HG03025 (cell line): ENCODE data around the gene TRIM8.

Source experiments
- ATAC-seq: cut with Tn5 transposase; IDR thresholded peaks from one replicate; pipeline ENCODE4 v1.9.1; 2021; ENCODE audit warnings: mild to moderate bottlenecking, moderate library complexity; ENCODE audit not compliant: unreplicated experiment, low FRiP score

The TRIM8 gene

GRCh38 chr10:102648269-102648888 is 4.1 kb downstream of the TRIM8 start:
- ATAC-seq, result no peak

DNA sequence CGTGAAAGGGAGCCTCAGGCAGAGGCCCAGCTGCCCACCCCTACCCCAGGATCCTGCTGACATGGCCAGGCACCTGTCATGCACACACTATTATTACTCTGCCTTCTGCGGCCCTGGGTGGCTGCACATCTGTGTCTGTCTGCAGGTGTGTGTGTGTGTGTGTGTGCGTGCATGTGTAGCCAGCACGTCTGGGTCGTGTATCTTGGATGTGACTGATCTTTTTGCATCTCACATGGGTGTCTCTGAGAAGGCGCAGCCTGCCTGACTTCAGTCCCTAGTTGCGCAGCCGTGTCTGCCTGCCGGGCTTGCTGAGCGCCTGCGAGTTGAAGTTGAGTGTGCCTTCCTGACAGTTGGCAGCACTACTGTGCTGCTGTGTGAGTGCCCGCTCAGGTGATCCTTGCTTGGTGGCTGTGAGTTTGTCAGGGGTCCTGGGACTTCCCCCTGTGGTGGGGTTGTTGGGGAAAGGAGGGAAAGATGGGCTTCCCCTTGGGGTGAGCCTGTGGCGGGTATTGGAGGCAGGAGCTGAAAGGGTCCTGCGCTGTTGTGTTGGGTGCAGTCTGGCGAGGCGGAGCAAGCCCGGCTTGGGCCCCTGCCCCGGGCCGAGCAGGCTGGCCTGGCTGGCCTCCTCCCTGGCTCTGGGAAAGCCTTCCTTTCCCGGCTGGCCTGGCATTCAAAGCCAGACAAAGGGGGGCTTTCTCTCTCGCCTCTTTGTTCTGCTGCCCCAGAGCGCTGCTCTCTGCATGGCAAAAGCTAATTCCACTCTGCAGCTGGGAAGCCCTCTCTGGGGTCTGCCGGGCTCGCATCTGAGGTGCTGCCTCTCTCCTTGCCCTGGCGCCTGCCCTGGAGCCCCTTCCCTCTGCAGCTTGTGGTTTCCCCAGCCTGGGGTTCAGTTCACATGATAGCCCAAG is 4.9 kb downstream of the TRIM8 start:
- no peak for ATAC-seq

DNA sequence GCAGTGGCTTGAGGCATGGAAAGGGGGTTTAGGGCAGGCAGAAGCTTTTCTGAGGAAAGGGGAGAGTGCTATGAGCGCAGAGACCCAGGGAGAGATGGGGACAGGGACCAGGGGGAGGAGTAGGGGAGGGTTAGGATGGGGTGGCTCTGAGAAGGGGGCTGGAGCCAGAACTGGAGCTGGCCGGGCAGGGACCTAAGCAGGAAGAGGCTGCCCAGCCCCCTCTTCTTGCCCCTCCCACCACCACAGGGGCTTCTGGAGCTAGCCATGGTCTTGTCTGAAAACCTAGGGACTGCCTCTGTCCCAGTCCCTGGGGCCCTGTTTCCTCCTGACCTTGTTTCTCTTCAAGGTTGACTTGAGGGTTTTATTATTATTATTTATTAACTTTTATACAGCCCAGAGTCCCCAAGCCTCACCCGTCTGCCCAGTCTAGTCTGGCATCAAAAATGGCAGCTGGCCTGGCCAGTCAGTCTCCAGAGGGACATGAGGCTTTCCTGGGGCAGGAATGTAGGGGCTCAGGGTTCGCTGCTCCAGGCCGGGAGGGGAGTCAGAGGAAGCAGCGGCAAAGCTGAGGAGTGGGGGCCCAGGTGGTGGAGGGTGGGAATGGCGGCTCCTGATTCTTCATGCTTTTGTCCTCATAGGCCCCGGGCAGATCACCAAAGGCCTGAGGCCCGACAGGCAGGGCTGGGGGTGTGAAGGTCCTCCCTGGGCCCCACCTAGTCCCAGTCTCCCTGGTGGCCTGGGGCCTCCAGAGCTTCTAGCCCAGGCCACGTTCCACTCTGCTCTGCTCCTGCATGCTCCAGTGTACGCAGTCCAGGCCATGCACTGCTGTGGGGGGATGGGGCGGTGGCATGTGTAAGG is 5.7 kb downstream of the TRIM8 start:
- ATAC-seq, result no peak

- ATAC-seq, result no peak
These were observed 6.6 kb downstream of the TRIM8 start for GRCh38 chr10:102650655-102651454.

GRCh38 chr10:102651455-102652169 is 7.3 kb downstream of the TRIM8 start:
- no peak for ATAC-seq

GRCh38 chr10:102652170-102652916 is 8.1 kb downstream of the TRIM8 start:
- ATAC-seq, result no peak

- ATAC-seq, result no peak
These were observed 8.8 kb downstream of the TRIM8 start for GRCh38 chr10:102653060-102653459.

DNA sequence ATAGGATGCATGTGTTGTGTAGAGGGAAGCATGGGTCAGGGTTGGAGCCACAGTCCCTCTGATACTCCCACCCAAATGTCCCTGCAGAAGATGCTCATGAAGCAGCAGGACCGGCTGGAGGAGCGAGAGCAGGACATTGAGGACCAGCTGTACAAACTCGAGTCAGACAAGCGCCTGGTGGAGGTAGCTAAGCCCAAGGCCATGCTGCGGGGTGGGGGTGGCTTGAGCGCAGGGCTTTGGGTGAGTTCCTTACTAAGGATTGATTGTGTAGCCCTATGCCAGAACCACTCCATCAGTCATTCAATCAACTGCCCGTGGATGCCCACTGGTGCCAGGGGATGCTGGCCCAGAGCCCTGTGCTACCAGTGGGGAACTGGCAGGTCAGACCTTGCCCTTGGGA is 10.3 kb downstream of the TRIM8 start:
- no peak for ATAC-seq

DNA sequence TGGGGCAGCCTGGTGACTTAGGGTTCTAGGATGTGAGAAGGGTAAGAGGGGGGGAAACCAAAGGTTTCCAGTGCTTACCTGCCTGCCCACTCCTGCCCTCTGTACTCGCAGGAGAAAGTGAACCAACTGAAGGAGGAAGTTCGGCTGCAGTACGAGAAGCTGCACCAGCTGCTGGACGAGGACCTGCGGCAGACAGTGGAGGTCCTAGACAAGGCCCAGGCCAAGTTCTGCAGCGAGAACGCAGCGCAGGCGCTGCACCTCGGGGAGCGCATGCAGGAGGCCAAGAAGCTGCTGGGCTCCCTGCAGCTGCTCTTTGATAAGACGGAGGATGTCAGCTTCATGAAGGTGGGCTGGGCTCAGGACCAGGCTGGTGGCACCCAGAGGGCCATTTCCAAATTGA is 10.7 kb downstream of the TRIM8 start:
- no peak for ATAC-seq

DNA sequence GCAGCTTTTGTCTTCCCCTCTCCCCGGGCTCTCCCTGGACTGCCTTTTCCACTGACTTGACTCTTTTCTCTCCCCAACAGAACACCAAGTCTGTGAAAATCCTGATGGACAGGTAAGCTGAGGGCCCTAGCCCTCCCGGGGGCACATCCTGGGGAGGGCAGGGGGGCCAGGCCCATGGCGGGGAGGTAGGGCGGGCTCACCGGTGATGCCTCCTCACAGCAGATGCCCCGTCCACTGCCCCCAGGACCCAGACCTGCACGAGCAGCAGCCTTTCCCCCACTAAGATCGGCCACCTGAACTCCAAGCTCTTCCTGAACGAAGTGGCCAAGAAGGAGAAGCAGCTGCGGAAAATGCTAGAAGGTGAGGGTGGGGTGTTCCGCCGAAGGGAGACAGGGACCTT is 11.7 kb downstream of the TRIM8 start:
- no peak for ATAC-seq

DNA sequence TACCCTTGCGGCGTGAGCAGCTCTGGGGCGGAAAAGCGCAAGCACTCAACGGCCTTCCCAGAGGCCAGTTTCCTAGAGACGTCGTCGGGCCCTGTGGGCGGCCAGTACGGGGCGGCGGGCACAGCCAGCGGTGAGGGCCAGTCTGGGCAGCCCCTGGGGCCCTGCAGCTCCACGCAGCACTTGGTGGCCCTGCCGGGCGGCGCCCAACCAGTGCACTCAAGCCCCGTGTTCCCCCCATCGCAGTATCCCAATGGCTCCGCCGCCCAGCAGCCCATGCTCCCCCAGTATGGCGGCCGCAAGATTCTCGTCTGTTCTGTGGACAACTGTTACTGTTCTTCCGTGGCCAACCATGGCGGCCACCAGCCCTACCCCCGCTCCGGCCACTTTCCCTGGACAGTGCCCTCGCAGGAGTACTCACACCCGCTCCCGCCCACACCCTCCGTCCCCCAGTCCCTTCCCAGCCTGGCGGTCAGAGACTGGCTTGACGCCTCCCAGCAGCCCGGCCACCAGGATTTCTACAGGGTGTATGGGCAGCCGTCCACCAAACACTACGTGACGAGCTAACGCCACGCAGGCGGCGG is 12.6 kb downstream of the TRIM8 start:
- ATAC-seq, result no peak

DNA sequence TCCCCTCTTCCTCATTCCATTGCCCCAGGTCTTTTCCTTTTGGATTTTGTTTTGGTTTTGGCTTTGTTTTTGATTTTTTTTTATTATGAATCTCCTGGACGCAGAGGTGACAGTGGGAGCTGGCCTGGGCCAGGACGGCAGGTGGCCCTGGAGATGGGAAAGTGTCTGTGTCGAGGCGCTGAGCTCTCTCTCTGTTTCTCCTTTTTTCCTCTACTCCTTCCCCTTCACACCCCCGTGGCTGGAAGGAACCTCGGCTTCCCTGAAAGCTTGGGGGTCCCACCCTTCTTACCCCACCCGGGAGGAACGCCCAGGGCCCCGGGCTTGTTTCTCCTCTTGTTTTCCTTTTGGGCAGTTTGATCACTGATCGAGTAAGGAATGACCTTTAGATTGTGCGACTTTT is 13.2 kb downstream of the TRIM8 start:
- no peak for ATAC-seq

DNA sequence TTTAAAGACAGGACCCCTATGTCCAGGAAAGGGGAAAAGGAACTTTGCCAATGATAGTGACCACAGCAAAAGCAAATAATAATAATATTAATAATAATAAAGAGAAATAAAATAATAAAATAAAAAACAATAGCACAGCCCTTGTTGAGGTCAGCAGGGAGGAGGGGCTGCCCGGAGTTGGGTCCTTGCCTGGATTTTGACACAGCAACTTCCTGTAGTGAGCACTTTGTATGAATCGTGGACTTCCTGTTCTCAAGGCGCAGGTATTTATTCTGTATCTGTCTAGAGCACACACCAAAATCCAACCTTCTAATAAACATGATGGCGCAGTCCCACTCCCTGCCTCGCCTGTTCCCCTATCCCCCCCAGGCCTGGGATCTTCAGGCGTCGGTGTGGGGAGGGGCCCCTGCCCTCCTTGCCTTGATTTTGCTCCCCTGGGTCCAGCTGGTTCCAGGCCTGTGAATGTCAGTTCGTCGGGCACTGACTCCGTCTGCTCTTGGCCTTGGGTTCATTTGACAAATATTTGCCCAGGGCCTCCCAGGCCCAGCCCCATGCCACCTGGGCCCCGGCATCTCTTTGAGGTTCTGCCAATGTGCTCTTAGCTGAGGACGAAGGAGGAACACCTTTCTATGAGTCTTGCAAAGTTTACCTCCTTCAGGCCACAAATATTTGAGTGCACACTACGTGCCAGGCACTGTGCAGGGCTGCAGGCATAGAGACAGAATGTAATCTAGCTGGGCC is 13.9 kb downstream of the TRIM8 start:
- ATAC-seq, result no peak

DNA sequence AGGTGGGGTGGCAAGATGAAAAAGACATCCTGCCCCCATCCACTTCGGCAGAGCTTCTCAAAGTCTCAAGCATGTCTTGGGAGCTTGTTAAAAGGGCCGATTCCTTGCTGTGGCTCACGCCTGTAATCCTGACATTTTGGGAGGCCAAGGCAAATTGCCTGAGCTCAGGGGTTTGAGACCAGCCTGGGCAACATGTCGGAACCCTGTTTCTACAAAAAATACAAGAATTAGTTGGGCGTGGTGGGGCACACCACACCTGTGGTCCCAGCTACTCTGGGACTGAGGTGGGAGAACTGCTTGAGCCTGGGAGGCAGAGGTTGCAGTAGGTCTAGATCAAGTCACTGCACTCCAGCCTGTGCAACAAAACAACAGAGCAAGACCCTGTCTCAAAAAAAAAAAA is 14.5 kb downstream of the TRIM8 start:
- ATAC-seq, result no peak

DNA sequence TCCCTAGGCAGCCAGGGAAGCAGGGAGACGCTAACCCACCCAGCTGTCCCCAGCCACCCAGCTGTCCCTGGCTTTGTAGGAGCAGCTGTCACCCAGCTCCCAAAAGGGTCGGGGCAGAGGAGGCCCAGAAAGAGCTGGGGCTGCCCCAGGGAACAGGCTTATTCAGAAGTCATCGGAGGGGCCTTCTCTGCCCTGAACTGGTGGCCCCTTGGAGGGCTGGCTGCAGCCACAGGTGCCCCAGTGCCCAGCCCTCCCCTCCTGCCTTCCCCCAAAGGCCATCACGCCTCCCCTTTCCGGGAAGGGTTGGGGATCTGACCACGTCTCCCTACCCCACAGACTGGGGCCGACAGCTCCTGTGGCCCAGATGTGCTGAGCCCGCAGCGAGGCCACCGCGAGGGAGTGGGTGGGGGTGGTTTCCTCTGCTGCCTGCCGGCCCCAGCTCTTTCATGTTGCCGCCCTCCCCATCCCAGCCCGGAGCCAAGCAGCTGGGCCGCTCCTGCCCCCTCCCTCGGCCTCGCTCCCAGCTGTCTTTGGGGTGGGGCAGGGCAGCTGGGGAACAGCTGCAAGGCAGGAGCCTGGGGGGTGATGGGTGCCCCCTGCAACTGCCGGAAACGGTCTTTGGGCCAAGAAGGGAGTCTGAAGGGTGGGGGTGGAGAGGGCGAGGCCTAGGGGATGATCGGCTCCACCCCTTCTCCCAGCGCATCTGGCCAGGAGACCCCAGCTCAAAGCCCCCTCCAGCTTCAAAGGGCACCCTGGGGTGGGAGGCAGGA is 16.8 kb downstream of the TRIM8 start:
- ATAC-seq, result peak; percentile 72

GRCh38 chr10:102661658-102662028 is 17.4 kb downstream of the TRIM8 start:
- peak; percentile 13 for ATAC-seq

DNA sequence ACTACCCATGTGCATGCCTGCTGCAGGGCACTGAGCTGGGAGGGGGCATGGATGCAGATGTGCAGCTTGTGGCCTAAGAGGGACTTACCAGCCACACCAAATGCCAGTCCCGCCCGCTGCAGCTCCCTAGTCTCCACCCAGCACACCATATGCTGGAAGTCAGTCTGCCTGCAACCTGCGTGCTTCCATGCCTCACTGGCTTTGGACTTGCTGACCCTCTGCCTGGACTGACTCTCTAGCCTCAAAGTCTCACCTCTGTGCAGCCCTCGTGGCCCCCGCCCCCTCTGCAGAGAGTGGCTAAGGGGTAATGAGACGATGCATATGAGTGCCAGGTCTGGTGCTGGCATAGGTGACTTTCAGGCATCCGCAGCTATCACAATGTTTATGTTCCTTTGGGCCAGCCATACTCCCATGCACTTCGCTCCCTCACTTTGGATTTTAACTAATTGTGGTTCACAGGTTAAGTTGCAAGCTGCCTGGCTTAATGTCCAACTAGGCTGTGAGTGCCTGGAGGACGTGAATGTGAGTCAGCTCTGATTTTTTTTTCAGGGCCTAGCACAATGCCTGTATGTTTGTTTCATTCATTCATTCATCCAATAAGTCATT is 21.7 kb downstream of the TRIM8 start:
- no peak for ATAC-seq
